Measurements from ENCODE around the gene RNF115. TPM values are rescaled to one million over a fixed set of nuclear protein-coding genes. Genes with fewer than 3 reads are reported as not detected.
"Not testable (repeated sequence)": the region's sequence is repeated elsewhere in the genome, so short reads cannot be mapped to it uniquely, and the experiment has no call there.

RNF115 gene
- total and polyA plus RNA-seq, 12 donors, result 8.3 to 19.2 (median 12.4) TPM

GRCh38 chr1:145799806-145800205 lies 24.1 kb downstream of the RNF115 start:
- Histone ChIP-seq H3K36me3 (replicated peaks in 1 of 2) (no peaks in the 10 kb centered on the region), H3K9me3 (replicated peaks in 1 of 3) (no peaks in the 10 kb centered on the region), H3K4me3 (no peak overlapping the region), H3K4me1 (replicated peaks in 1 of 2) (peaks cover 0 to 20% of the 10 kb centered on the region in 2 donors), H3K27me3 (no peaks in the 10 kb centered on the region), H3K27ac (no peak overlapping the region)
- intact Hi-C loops (cut with DNase I), result no loop called here
- no peak for DNase-seq
- TF ChIP-seq CTCF (IDR thresholded peaks at IDR 0.05) (no peak), POLR2A (IDR thresholded peaks at IDR 0.05) (no peak)
- 95 to 97% (median 97%) methylated on average over 2 of the region's 2 CpGs for WGBS, 4 donors

GRCh38 chr1:145796753-145797152 lies 27.1 kb downstream of the RNF115 start:
- intact Hi-C loops (cut with DNase I), result no loop called here
- Histone ChIP-seq H3K9me3 (replicated peaks in 1 of 3) (no peaks in the 10 kb centered on the region), H3K36me3 (replicated peaks in 1 of 2) (no peaks in the 10 kb centered on the region), H3K27ac (no peak overlapping the region), H3K4me1 (replicated peaks in 1 of 2) (no peaks in the 10 kb centered on the region), H3K4me3 (no peak overlapping the region), H3K27me3 (no peaks in the 10 kb centered on the region)
- 29 to 85% (median 52%) methylated on average over 1 of the region's 1 CpG for WGBS, 4 donors
- TF ChIP-seq POLR2A (IDR thresholded peaks at IDR 0.05) (no peak), CTCF (IDR thresholded peaks at IDR 0.05) (no peak)
- DNase-seq, result no peak

DNA sequence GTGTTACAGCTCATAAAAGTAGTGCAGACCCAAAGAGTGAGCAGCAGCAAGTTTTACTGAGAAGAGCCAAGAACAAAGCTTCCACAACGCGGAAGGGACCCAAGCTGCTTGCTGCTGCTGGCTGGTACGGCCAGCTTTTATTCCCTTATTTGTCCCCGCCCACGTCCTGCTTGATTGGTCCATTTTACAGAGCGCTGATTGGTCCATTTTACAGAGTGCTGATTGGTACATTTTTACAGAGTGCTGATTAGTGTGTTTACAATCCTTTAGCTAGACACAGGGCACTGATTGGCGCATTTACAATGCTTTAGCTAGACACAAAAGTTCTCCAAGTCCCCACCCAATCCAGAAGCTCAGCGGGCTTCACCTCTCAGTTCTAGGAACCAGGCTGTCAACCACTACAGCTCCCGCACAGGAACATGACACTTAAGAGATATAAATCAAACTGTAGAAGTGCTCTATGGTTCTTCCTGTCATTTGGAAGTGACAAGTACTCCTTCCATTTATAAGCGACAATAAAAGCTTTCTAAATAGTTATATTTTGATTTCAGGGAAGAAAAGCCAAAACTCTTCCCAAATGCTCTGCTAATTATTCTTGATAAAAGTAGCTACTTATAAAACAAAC lies 28.5 kb downstream of the RNF115 start:
- DNase-seq, result no peak
- H3K4me3 ChIP-seq, result no peak overlapping the region
- no peaks in the 10 kb centered on the region for H3K27me3 ChIP-seq
- WGBS, 4 donors, result 91 to 99% (median 97%) methylated on average over 10 of the region's 10 CpGs
- H3K9me3 ChIP-seq (replicated peaks in 1 of 3), result no peaks in the 10 kb centered on the region
- H3K4me1 ChIP-seq (replicated peaks in 1 of 2), result no peaks in the 10 kb centered on the region
- TF ChIP-seq CTCF (IDR thresholded peaks at IDR 0.05), result no peak
- TF ChIP-seq POLR2A (IDR thresholded peaks at IDR 0.05), result no peak
- intact Hi-C loops (cut with DNase I), result no loop called here
- H3K36me3 ChIP-seq (replicated peaks in 1 of 2), result no peaks in the 10 kb centered on the region
- H3K27ac ChIP-seq, result no peak overlapping the region

- intact Hi-C loops (cut with DNase I), result no loop called here
Observed at GRCh38 chr1:145792484-145792883, 31.4 kb downstream of the RNF115 start.

DNA sequence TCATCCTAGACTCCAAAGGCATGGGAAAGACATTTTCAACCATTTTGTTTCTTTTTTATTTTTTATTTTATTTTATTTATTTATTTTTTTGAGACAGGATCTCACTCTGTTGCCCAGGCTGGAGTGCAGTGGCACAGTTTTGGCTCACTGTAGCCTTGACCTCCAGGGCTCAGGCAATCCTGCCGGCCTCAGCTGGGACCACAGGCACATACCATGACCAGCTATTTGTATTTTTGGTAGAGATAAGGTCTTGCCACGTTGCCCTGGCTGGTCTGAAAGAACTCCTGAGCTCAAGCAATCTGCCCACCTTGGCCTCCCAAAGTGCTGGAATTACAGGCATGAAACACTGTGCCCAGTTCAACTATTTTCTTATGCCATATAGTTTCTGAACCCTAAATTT lies 32.0 kb downstream of the RNF115 start:
- H3K27me3 ChIP-seq; H3K4me3 ChIP-seq; H3K27ac ChIP-seq; intact Hi-C loops (cut with DNase I); H3K9me3 ChIP-seq (replicated peaks in 1 of 3); H3K36me3 ChIP-seq (replicated peaks in 1 of 2); H3K4me1 ChIP-seq (replicated peaks in 1 of 2): not testable (repeated sequence)
- DNase-seq, result peak in 1 of 7 donors; percentile 8
- 36 to 55% (median 48%) methylated on average over 2 of the region's 2 CpGs for WGBS, 4 donors

More at GRCh38 chr1:145792484-145792883, 31.4 kb downstream of the RNF115 start:
- TF ChIP-seq CTCF (IDR thresholded peaks at IDR 0.05), result no peak
- no peak for TF ChIP-seq POLR2A (IDR thresholded peaks at IDR 0.05)
- no peak overlapping the region for H3K27ac ChIP-seq
- peaks cover 0 to 4% of the 10 kb centered on the region in 2 donors for H3K36me3 ChIP-seq (replicated peaks in 1 of 2)
- no peak for DNase-seq
- no peaks in the 10 kb centered on the region for H3K9me3 ChIP-seq (replicated peaks in 1 of 3)
- no peaks in the 10 kb centered on the region for H3K27me3 ChIP-seq
- no peak overlapping the region for H3K4me3 ChIP-seq
- H3K4me1 ChIP-seq (replicated peaks in 1 of 2), result no peaks in the 10 kb centered on the region
- WGBS, 4 donors, result 88 to 94% (median 91%) methylated on average over 1 of the region's 1 CpG
